ENCODE results near the gene LGALS1. TPM values are rescaled to one million over a fixed set of nuclear protein-coding genes. Genes with fewer than 3 reads are reported as not detected.

The LGALS1 gene
- total and polyA plus RNA-seq, 9 of the 15 experiments (the other 6 are each of a cell fraction or from before 2014, with no cell fraction given) = 160 to 800 (median 330) TPM

DNA sequence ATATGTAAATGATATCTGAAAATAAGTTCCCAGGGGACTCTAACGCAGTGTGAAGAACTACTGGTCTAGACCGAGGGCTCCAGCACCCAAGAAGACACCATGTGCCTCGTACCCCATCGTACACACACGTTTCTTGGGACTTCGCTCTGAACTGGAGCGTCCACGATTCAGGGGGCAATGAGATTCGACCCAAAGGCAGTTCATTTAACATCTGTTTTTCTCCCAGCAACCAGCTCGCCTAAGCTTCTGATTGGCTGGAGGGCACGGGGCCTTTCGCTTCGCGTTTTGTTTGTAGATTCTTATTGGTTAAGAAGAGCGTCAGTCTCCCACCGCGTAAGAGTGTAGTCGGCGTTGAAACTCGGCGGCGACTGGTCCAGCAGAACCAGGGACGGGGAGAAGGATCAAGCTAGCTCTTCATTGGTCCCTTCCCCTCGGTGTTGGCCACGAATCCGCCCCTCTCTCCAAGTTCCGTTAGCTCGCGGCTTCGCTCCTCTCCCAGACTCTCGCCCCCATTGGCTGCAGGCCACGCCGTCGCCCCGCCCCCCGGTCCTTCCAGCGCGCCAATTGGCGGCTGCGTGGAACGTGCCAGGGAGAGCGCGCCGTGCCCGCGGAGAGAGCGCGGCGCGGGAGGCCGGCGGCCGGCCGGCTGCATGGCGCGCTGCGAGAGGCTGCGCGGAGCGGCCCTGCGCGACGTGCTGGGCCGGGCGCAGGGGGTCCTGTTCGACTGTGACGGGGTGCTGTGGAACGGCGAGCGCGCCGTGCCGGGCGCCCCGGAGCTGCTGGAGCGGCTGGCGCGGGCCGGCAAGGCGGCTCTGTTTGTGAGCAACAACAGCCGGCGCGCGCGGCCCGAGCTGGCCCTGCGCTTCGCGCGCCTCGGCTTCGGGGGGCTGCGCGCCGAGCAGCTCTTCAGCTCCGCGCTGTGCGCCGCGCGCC is 17.0 kb upstream of the LGALS1 start, which contains the start of gene PDXP (continued):
- TF ChIP-seq, protein P1, sequence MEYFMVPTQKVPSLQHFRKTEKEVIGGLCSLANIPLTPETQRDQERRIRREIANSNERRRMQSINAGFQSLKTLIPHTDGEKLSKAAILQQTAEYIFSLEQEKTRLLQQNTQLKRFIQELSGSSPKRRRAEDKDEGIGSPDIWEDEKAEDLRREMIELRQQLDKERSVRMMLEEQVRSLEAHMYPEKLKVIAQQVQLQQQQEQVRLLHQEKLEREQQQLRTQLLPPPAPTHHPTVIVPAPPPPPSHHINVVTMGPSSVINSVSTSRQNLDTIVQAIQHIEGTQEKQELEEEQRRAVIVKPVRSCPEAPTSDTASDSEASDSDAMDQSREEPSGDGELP (CRISPR knock-in tag; IDR thresholded peaks at IDR 0.05; ENCODE audit: borderline replicate concordance) = peak; percentile 70; the same call in 1 of the 2 replicates
- TF ChIP-seq RUNX1 (IDR thresholded peaks at IDR 0.05; ENCODE audit: low read depth) (no peak), KAT7 (CRISPR knock-in tag; IDR thresholded peaks at IDR 0.05; ENCODE audit: borderline replicate concordance) (no peak), MTA1 (IDR thresholded peaks at IDR 0.05; ENCODE audit: borderline replicate concordance) (no peak), ZNF778 (CRISPR knock-in tag; IDR thresholded peaks at IDR 0.05) (no peak), CREB1 (IDR thresholded peaks at IDR 0.05) (peak; percentile 78), CREB1 (CRISPR knock-in tag; IDR thresholded peaks at IDR 0.05) (peak; percentile 73), ZFPM2 (CRISPR knock-in tag; IDR thresholded peaks at IDR 0.05) (no peak), PTRF (tag; IDR thresholded peaks at IDR 0.05) (no peak), KLF10 (CRISPR knock-in tag; IDR thresholded peaks at IDR 0.05) (no peak), C11orf30 (IDR thresholded peaks at IDR 0.05; ENCODE audit: low read depth) (peak; percentile 17; the same call in 1 of the 2 replicates), ZNF444 (CRISPR knock-in tag; IDR thresholded peaks at IDR 0.05) (no peak), GATAD2A (IDR thresholded peaks at IDR 0.05) (no peak), PRMT5 (CRISPR knock-in tag; IDR thresholded peaks at IDR 0.05) (no peak), ZNF217 (CRISPR knock-in tag; IDR thresholded peaks at IDR 0.05) (no peak), ZBTB7A (IDR thresholded peaks at IDR 0.05; ENCODE audit: borderline replicate concordance, control insufficient read depth, low read depth, low read length) (no peak), HDAC2 (IDR thresholded peaks at IDR 0.05) (no peak), ZNF511 (CRISPR knock-in tag; IDR thresholded peaks at IDR 0.05) (no peak), KDM2B (CRISPR knock-in tag; IDR thresholded peaks at IDR 0.05) (no peak)
- TF ChIP-seq, protein P2, sequence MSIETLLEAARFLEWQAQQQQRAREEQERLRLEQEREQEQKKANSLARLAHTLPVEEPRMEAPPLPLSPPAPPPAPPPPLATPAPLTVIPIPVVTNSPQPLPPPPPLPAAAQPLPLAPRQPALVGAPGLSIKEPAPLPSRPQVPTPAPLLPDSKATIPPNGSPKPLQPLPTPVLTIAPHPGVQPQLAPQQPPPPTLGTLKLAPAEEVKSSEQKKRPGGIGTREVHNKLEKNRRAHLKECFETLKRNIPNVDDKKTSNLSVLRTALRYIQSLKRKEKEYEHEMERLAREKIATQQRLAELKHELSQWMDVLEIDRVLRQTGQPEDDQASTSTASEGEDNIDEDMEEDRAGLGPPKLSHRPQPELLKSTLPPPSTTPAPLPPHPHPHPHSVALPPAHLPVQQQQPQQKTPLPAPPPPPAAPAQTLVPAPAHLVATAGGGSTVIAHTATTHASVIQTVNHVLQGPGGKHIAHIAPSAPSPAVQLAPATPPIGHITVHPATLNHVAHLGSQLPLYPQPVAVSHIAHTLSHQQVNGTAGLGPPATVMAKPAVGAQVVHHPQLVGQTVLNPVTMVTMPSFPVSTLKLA (conservative IDR thresholded peaks at IDR 0.05) = peak; percentile 63 to 64; a peak in 3 of 4 replicates
- TF ChIP-seq, protein P3, sequence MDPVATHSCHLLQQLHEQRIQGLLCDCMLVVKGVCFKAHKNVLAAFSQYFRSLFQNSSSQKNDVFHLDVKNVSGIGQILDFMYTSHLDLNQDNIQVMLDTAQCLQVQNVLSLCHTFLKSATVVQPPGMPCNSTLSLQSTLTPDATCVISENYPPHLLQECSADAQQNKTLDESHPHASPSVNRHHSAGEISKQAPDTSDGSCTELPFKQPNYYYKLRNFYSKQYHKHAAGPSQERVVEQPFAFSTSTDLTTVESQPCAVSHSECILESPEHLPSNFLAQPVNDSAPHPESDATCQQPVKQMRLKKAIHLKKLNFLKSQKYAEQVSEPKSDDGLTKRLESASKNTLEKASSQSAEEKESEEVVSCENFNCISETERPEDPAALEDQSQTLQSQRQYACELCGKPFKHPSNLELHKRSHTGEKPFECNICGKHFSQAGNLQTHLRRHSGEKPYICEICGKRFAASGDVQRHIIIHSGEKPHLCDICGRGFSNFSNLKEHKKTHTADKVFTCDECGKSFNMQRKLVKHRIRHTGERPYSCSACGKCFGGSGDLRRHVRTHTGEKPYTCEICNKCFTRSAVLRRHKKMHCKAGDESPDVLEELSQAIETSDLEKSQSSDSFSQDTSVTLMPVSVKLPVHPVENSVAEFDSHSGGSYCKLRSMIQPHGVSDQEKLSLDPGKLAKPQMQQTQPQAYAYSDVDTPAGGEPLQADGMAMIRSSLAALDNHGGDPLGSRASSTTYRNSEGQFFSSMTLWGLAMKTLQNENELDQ (CRISPR knock-in tag; IDR thresholded peaks at IDR 0.05; ENCODE audit: borderline replicate concordance) = no peak
- TF ChIP-seq, protein P4, sequence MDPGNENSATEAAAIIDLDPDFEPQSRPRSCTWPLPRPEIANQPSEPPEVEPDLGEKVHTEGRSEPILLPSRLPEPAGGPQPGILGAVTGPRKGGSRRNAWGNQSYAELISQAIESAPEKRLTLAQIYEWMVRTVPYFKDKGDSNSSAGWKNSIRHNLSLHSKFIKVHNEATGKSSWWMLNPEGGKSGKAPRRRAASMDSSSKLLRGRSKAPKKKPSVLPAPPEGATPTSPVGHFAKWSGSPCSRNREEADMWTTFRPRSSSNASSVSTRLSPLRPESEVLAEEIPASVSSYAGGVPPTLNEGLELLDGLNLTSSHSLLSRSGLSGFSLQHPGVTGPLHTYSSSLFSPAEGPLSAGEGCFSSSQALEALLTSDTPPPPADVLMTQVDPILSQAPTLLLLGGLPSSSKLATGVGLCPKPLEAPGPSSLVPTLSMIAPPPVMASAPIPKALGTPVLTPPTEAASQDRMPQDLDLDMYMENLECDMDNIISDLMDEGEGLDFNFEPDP (CRISPR knock-in tag; IDR thresholded peaks at IDR 0.05) = no peak

Data from K562 (cell line).